ENCODE results near the gene INKA1. TPM values are rescaled to one million over a fixed set of nuclear protein-coding genes. Genes with fewer than 3 reads are reported as not detected.
"Not testable (repeated sequence)": the region's sequence is repeated elsewhere in the genome, so short reads cannot be mapped to it uniquely, and the experiment has no call there.

The INKA1 gene
- total RNA-seq, 1 donor from 2014 or later = 5.3 TPM

DNA sequence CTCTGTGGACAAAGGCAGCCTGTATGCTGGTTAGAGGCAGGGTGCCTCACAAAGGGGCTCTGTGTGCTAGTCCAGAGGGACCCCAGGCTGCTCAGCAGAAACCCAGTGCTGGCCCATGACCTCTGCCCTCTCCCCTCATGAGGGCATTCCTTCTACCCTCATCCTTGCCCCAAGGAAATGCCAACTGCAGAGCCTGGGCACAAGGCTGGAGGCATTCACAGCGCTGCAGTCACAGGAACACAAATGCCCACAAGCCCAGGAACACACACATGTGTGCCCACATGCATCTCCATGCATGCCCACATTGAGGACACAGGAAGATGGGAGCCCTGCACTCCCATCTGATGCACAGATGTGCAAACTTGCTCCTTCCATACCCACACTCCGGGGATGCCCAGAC, 3.8 kb downstream of the INKA1 start:
- peaks cover 65% of the 10 kb centered on the region for H3K4me1 ChIP-seq
- TF ChIP-seq, protein P1, sequence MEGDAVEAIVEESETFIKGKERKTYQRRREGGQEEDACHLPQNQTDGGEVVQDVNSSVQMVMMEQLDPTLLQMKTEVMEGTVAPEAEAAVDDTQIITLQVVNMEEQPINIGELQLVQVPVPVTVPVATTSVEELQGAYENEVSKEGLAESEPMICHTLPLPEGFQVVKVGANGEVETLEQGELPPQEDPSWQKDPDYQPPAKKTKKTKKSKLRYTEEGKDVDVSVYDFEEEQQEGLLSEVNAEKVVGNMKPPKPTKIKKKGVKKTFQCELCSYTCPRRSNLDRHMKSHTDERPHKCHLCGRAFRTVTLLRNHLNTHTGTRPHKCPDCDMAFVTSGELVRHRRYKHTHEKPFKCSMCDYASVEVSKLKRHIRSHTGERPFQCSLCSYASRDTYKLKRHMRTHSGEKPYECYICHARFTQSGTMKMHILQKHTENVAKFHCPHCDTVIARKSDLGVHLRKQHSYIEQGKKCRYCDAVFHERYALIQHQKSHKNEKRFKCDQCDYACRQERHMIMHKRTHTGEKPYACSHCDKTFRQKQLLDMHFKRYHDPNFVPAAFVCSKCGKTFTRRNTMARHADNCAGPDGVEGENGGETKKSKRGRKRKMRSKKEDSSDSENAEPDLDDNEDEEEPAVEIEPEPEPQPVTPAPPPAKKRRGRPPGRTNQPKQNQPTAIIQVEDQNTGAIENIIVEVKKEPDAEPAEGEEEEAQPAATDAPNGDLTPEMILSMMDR (IDR thresholded peaks at IDR 0.05) = no peak
- peaks cover 33% of the 10 kb centered on the region for H3K36me3 ChIP-seq
- no peaks in the 10 kb centered on the region for H3K27me3 ChIP-seq (ENCODE audit: low read depth)
- ATAC-seq (no peak), DNase-seq (no peak)
- no peak overlapping the region for H3K4me3 ChIP-seq
- H3K9me3 ChIP-seq = no peaks in the 10 kb centered on the region
- peak overlapping the region; percentile 92 for H3K27ac ChIP-seq
- intact Hi-C loops (cut with DNase I) = no loop called here

GRCh38 chr3:49807431-49808114, 4.5 kb downstream of the INKA1 start:
- H3K4me3 ChIP-seq = no peak overlapping the region
- intact Hi-C loops (cut with DNase I) = no loop called here
- no peak for DNase-seq
- H3K36me3 ChIP-seq = peaks cover 40% of the 10 kb centered on the region
- ATAC-seq = no peak
- H3K27ac ChIP-seq = peak overlapping the region; percentile 92
- H3K4me1 ChIP-seq = peaks cover 72% of the 10 kb centered on the region
- no peaks in the 10 kb centered on the region for H3K9me3 ChIP-seq
- TF ChIP-seq, protein P1 (IDR thresholded peaks at IDR 0.05) = no peak
- H3K27me3 ChIP-seq (ENCODE audit: low read depth) = no peaks in the 10 kb centered on the region

- no peaks in the 10 kb centered on the region for H3K27me3 ChIP-seq (ENCODE audit: low read depth)
- H3K9me3 ChIP-seq = no peaks in the 10 kb centered on the region
- intact Hi-C loops (cut with DNase I) = no loop called here
- peak overlapping the region; percentile 90 for H3K27ac ChIP-seq
- ATAC-seq (peak; percentile 83 to 89), DNase-seq (peak; percentile 71)
- H3K36me3 ChIP-seq = peaks cover 41% of the 10 kb centered on the region
- H3K4me1 ChIP-seq = peaks cover 46% of the 10 kb centered on the region
- TF ChIP-seq, protein P1 (IDR thresholded peaks at IDR 0.05) = no peak
- peak overlapping the region; percentile 67 for H3K4me3 ChIP-seq
Measured at GRCh38 chr3:49812916-49813496, 9.9 kb downstream of the INKA1 start.

DNA sequence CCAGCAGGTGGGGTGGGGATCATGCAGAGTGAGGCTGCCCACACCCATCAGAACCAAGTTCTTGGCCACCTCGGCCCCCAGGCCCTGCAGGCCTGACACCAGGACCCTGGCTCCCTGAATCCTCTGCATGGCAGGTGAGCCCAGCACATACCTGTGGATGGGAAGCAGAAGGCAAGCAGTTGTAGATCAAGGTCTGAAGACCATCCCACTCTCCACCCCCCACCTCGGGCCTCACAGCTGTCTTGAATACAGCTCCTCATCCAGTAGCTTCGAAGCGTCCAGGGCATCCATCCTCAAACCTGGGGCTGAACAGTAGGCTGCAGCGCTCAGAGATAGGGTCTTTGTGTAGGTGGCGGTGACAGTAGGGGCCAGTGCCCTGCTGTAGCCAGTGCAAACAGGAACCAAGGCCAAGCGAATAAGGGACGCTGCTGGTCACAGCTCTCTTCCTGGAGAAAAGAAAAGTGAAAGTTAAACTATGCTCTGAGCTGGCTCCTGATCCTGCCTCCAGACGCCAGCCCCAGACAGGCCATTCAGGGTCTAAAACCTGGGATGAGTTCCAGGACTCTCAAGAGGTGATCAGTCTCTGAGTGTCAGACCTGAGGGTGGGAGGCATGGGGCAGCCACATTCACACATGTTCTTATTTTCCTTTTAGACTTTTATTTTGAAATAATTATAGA, 10.6 kb downstream of the INKA1 start, which contains the start of gene UBA7:
UBA7 (minus strand) TSS at position 457 of the 678 bp plus-strand sequence; CDS start at position 291, 166 bp downstream.
- Histone ChIP-seq H3K4me3 (peak within 1 kb of the TSS; percentile 67), H3K4me1 (peaks cover 40% of the 10 kb centered on the region), H3K27ac (peak within 1 kb of the TSS; percentile 90), H3K27me3 (ENCODE audit: low read depth) (no peaks in the 10 kb centered on the region), H3K36me3 (peaks cover 40% of the 10 kb centered on the region), H3K9me3 (no peaks in the 10 kb centered on the region)
- ATAC-seq (peak; percentile 91 to 94), DNase-seq (peak; percentile 71)
- intact Hi-C loops (cut with DNase I) = no loop called here
- TF ChIP-seq, protein P1 (IDR thresholded peaks at IDR 0.05) = no peak

DNA sequence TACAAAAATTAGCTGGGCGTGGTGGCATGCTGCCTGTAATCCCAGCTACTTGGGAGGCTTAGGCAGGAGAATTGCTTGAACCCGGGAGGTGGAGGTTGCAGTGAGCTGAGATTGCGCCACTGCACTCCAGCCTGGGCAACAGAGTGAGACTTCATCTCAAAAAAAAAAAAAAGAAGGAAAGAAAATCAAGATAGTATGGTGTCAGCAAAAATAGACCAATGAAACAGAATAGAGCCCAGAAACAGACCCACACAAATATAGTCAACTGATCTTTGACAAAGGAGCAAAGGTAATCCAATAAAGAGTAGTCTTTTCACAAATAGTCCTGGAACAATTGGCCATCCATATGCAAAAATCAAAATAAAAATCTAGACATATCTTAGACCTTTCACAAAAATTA, 20.1 kb downstream of the INKA1 start:
- intact Hi-C loops (cut with DNase I); H3K36me3 ChIP-seq; H3K4me1 ChIP-seq; H3K9me3 ChIP-seq; DNase-seq; H3K27ac ChIP-seq; H3K4me3 ChIP-seq; H3K27me3 ChIP-seq (ENCODE audit: low read depth); ATAC-seq: not testable (repeated sequence)

- Histone ChIP-seq H3K27me3 (ENCODE audit: low read depth) (no peaks in the 10 kb centered on the region), H3K27ac (no peak overlapping the region), H3K4me1 (no peaks in the 10 kb centered on the region), H3K9me3 (no peaks in the 10 kb centered on the region), H3K4me3 (no peak overlapping the region), H3K36me3 (no peaks in the 10 kb centered on the region)
- no peak for ATAC-seq
- no peak for DNase-seq
- intact Hi-C loops (cut with DNase I) = no loop called here
- TF ChIP-seq, protein P1 (IDR thresholded peaks at IDR 0.05) = no peak
Measured at GRCh38 chr3:49826016-49826415, 23.0 kb downstream of the INKA1 start.
